ENCODE data around the gene CCDC141. TPM values are rescaled to one million over a fixed set of nuclear protein-coding genes. Genes with fewer than 3 reads are reported as not detected.

The CCDC141 gene
- total and polyA plus RNA-seq, 2 donors (not counting 3 experiments of a cell fraction or from before 2014, with no cell fraction given), result not detected

DNA sequence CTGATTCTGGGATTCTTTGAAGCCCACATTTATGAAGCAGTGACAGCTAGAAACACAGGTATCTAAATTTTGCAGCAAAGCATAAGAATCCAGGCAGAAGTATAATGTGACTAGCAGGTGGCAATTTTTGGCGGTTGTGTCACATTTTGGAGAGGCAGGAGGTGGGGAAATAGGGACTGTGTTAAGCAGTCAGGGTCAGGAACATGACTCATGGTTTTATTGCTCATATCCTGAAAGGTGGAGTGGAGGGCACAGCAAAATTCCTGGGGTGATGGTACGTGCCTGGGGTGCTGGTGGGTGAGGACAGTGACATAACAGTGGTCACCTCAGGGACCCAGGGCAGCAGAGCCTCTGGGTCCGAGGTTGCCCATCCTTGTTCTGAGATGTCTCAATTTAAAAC lies 179.2 kb downstream of the CCDC141 start:
- POLR2A ChIA-PET, result no interaction called here
- FAIRE-seq, result peak; percentile 44

More for the DNA sequence above, 179.2 kb downstream of the CCDC141 start:
- intact Hi-C loops (cut with micrococcal nuclease), result no loop called here
- CTCF ChIA-PET, result no interaction called here
- dilution Hi-C loops (cut with MboI; ENCODE audit: extremely low pct_ligation_motif_present, low sequenced_read_pairs), result no loop called here
- H3K36me3 ChIP-seq (ENCODE audit: control insufficient read depth in 2 of 2, extremely low read depth in 1 of 2, insufficient read depth in 2 of 2, low read length in 2 of 2), result no peaks in the 10 kb centered on the region
- no peaks in the 10 kb centered on the region for H3K9me3 ChIP-seq (replicated peaks; ENCODE audit: control insufficient read depth, insufficient read depth, low read length)
- H3K27ac ChIP-seq (ENCODE audit: insufficient read depth, low read depth, low read length), result no peak overlapping the region
- TF ChIP-seq GATA2 (IDR thresholded peaks at IDR 0.05; ENCODE audit: insufficient read depth, insufficient read length, low read depth, low read length), result peak; percentile 30
- TF ChIP-seq JUN (IDR thresholded peaks at IDR 0.05; ENCODE audit: borderline replicate concordance, insufficient read depth, insufficient read length, low read depth), result peak; percentile 80
- peak; percentile 52 for TF ChIP-seq POLR2AphosphoS5 (IDR thresholded peaks at IDR 0.05; ENCODE audit: insufficient read depth, low read depth, low read length)
- no peak for TF ChIP-seq CTCF (IDR thresholded peaks at IDR 0.05; ENCODE audit: extremely low read depth in 1 of 2, insufficient read depth in 1 of 2, low read depth in 1 of 2, low read length in 2 of 2)
- peak; percentile 86 for TF ChIP-seq FOS (IDR thresholded peaks at IDR 0.05; ENCODE audit: borderline replicate concordance, insufficient read depth, low read length)
- TF ChIP-seq, protein P1, sequence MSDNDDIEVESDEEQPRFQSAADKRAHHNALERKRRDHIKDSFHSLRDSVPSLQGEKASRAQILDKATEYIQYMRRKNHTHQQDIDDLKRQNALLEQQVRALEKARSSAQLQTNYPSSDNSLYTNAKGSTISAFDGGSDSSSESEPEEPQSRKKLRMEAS (IDR thresholded peaks at IDR 0.05; ENCODE audit: insufficient read depth, insufficient read length), result no peak
- TF ChIP-seq POLR2A (IDR thresholded peaks at IDR 0.05; ENCODE audit: low read depth, low read length), result no peak
- H2AFZ ChIP-seq (ENCODE audit: low read depth, low read length), result no peak overlapping the region
- H3K79me2 ChIP-seq (ENCODE audit: control insufficient read depth, insufficient read depth, low read length), result no peaks in the 10 kb centered on the region
- DNase-seq (ENCODE audit: low read depth, low spot score), result peak; percentile 60
- no peaks in the 10 kb centered on the region for H4K20me1 ChIP-seq (replicated peaks; ENCODE audit: control insufficient read depth, extremely low read depth, insufficient read depth, low read length)
- H3K27me3 ChIP-seq (ENCODE audit: control insufficient read depth in 2 of 2, insufficient read depth in 2 of 2, low read length in 2 of 2), result no peaks in the 10 kb centered on the region
- no TSS peak for BruUV-seq (replicated peaks)
- H3K4me2 ChIP-seq (ENCODE audit: insufficient read depth, low read length), result peak overlapping the region; percentile 8
- no peaks in the 10 kb centered on the region for H3K9me1 ChIP-seq (replicated peaks; ENCODE audit: control insufficient read depth, extremely low read depth, insufficient read depth, low read length)
- peaks cover 13% of the 10 kb centered on the region for H3K4me1 ChIP-seq (ENCODE audit: control insufficient read depth, extremely low read depth, insufficient read depth, low read length)
- no peak overlapping the region for H3K9ac ChIP-seq (replicated peaks; ENCODE audit: extremely low read depth, insufficient read depth, low read length)
- no peak overlapping the region for H3K4me3 ChIP-seq (replicated peaks in 1 of 3; ENCODE audit: insufficient read depth in 1 of 3, low read depth in 1 of 3, low read length in 3 of 3)

All from endothelial cell of umbilical vein (primary cell).